AG08395 (cell line): ENCODE measurements around the gene GAPDH.
"Not testable (repeated sequence)": the region's sequence is repeated elsewhere in the genome, so short reads cannot be mapped to it uniquely, and the experiment has no call there.

Experiments used
- DNase-seq: peaks from one replicate; pipeline ENCODE4 v3.0.0; 2012; ENCODE audit warnings: mixed read lengths, low spot score

The GAPDH gene

DNA sequence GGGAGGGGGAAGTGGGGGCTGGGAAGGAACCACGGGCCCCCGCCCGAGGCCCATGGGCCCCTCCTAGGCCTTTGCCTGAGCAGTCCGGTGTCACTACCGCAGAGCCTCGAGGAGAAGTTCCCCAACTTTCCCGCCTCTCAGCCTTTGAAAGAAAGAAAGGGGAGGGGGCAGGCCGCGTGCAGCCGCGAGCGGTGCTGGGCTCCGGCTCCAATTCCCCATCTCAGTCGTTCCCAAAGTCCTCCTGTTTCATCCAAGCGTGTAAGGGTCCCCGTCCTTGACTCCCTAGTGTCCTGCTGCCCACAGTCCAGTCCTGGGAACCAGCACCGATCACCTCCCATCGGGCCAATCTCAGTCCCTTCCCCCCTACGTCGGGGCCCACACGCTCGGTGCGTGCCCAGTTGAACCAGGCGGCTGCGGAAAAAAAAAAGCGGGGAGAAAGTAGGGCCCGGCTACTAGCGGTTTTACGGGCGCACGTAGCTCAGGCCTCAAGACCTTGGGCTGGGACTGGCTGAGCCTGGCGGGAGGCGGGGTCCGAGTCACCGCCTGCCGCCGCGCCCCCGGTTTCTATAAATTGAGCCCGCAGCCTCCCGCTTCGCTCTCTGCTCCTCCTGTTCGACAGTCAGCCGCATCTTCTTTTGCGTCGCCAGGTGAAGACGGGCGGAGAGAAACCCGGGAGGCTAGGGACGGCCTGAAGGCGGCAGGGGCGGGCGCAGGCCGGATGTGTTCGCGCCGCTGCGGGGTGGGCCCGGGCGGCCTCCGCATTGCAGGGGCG lies at the start of gene GAPDH:
TSS of gene GAPDH (plus strand) at position 595 of the 772 bp plus-strand sequence. CDS start 316 bp downstream, outside the sequence.
- peak; percentile 92 for DNase-seq

DNA sequence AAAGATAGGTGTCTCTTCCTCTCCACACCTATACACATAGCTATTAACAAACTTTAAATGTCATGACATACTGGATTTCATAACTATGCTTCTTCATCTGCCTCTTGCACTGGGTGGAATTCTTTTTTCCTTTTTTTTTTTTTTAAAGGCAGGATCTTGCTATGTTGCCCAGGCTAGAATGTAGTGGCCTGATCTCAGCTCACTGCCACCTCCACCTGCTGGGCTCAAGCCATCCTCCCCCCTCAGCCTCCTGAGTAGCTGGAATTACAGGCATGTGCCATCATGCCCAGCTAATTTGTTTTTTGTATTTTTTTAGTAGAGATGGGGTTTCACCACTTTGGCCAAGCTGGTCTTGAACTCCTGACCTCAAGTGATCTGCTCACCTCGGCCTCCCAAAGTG lies 46.1 kb upstream of the GAPDH start:
- no peak for DNase-seq

DNA sequence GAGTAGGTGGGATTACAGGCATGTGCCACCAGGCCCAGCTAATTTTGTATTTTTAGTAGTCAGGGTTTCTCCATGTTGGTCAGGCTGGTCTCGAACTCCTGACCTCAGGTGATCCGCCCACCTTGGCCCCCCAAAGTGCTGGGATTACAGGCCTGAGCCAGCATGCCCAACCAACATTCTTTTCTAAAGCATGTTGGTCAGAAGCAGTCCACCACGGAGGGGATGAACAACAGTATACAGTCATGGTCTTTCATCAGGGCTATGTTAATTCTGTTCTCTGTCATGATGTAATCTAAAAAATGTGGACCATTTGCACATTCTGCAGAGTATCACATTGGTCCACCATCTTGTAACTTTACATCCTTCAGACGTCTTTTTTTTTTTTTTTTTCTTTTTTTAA lies 44.9 kb upstream of the GAPDH start:
- no peak for DNase-seq

DNA sequence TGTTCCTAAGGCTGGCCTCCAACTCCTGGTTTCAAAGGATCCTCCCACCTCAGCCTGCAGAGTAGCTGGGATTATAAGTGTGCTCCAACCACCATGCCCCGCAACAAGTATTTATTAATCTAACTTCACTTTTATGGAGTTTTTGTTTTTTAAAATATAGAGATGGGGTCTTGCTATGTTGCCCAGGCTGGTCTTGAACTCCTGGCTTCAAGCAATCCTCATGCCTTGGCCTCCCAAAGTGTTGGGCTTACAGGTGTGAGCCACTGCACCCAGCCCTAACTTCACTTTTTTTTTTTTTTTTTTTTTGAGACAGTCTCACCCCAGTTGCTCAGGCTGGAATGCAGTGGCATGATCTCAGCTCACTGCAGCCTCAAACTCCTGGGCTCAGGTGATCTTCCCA lies 43.6 kb upstream of the GAPDH start:
- not testable (repeated sequence) for DNase-seq

DNA sequence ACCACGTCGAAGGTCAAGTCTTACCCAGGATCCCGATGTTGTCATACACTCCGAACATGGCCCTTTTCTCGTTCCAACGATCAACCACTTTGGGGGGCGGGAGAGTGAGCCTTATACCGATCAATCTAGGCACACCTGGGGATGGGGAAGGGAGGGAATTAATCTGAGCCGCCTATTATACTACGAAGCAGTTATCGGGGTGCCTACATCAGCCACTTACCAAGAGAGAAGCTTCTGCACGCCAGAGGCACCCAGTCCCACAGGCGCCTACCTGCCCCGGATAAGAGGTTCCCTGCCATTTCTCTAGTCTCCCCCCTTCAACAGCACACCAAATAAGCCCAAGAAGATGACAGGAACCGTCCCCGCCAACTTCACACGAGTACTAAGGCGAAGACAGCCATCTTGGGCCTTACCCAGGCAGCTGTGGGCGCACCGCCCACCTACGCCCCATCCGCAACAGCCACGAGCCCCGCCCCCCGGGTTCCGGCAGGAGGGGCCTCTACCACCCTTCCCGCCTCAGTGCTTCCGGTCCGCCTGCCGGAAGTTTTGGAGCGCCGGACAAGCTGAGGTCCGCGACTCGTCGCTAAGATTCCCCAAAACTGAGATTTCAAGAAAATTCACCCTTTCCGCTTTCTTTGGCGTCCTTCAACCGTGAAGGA lies 41.4 kb upstream of the GAPDH start, which contains the start of gene MRPL51:
TSS of gene MRPL51 (minus strand) at position 425 of the 659 bp plus-strand sequence. CDS start at position 299, 126 bp downstream.
- DNase-seq: peak; percentile 97

DNA sequence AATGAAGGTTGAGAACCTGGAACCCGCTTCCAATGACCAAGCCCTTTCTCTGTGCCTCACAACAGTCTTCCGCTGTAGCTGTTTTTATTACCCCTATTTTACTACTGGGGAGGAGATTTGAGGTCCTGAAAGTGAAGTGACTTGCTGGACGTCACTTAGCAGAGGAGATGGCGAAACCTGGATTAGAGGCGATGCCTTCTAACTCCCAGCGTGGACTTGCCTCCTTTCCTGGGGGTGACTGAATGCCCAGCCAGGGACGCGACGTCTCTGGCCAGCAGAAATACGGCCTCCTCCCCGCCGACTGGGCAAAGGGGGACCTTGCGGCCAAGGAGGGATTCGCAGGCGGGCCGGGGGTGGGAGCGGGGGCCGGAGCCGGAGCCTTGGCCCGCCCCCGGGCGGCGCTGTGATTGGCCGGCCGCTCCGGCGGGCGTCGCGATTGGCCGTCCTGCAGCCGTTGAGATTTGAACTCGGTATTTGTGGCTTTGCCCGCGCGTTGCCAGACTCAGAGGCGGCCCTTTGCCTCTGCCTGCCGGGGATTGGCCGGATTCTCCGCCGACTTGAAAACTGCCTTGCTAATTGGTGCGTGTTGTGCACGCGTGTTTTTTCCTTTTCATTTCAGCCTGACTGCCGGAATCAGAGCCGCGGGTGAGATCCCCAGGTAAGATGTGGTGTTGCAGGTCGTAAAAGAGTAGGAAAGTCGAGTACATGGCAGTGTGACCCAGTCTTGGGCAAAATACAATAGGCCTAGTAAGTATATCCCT lies 40.6 kb upstream of the GAPDH start, which contains the start of gene NCAPD2:
TSS of gene NCAPD2 (plus strand) at position 606 of the 761 bp plus-strand sequence. CDS start 997 bp downstream, outside the sequence.
- DNase-seq: peak; percentile 99

DNA sequence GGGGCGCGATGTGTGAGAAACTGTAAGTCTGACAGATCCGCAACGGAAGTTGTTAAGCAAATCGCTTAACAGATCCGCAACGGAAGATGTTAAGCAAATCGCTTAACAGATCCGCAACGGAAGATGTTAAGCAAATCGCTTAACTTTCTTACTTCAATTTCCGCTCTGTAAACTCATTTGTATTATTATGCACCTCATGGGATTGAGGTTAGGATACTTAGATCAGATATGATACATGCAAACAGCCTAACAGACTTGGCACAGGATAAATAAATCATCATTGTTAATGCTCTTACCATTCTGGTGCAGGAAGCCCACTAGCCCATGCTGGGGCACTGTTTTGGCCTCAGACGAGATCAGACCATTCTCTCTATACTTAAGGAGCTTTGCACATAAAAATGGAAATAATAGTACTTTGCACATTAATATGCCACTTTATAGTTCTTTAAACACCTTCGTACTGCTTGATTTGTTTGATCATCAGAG lies 40.0 kb upstream of the GAPDH start:
- DNase-seq: no peak

DNA sequence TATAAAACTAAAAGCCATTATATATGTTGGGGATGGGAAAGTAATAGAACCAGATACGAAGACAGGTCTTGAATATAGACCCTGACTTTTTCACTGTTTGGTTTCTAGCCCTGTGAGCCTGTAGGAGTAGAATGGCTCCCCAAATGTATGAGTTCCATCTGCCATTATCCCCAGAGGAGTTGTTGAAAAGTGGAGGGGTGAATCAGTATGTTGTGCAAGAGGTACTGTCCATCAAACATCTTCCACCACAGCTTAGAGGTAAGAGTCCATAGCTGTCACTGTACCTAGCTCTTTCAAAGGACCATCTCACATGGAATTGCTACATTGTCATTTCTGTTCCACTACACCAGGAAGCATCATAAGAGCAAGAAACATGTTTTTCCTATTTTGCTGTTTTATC lies 39.3 kb upstream of the GAPDH start:
- no peak for DNase-seq

DNA sequence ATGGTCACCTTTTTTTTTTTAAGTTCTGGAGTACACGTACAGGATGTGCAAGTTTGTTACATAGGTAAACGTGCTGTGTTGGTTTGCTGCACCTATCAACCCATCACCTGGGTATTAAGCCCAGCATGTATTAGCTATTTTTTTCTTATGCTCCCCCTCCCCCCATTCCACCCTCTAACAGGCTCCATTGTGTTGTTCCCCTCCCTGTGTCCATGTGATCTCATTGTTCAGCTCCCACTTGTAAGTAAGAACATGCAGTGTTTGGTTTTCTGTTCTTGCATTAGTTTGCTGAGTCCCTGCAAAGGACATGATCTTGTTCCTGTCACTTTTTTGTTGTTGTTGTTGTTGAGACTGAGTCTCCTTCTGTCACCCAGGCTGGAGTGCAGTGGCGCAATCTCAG lies 37.0 kb upstream of the GAPDH start:
- not testable (repeated sequence) for DNase-seq

DNA sequence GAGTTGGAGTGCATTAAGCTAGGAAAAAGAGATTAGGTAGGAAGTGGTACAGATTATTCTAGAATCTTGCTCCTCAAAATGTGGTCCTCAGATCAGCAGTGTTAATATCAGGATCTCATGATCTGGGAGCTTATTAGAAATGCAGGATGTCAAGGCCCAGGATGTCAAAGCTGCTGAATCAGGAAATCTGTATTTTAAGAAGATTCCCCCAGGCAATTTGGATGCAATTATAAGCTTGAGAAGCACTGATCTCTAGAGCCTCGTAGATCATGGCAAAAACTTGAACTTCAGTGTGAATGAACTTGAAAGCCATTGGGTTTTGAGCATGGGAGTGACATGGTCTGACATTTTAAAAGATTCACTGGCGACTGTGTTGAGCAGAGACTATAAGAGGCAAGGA lies 33.9 kb upstream of the GAPDH start:
- DNase-seq: no peak

DNA sequence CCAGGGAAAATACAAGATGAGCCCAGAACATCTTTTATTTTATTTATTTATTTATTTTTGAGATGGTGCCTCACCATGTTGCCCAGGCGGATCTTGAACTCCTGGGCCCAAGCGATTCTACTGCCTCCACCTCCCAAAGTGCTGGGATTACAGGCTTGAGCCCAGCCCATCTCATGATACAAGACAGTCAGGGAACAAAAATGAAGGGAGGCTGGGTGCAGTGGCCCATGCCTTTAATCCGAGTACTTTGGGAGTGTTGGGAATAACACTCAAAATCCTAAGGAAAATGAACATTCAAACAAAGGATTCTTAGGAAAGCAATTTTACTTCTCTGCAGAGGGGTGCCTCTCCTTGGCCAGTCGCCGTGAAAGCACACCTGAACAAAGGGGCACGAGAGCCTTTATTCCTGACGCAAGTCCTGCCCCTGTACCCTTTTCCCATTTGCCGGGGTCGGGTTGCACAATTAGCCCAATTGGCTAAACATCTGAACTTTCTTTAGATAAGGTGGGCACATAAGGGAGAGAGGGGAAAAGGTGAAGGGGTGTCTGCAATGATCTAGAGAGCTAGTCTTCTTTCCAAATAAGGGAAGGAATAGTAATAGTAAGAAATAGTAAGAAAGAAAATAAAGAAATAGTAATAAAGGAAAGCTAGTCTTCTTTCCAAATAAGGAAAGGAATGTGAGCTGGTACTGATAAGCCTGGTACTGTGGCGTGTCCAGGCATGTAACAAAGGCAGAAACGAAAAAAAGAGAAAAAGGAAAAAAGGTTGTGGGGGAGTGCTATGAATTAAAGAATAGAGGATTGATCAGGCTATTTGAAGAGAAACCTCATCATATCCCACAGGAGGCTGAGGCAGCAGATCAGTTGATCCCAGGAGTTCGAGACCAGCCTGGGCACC lies 27.0 kb upstream of the GAPDH start:
- DNase-seq: no peak

DNA sequence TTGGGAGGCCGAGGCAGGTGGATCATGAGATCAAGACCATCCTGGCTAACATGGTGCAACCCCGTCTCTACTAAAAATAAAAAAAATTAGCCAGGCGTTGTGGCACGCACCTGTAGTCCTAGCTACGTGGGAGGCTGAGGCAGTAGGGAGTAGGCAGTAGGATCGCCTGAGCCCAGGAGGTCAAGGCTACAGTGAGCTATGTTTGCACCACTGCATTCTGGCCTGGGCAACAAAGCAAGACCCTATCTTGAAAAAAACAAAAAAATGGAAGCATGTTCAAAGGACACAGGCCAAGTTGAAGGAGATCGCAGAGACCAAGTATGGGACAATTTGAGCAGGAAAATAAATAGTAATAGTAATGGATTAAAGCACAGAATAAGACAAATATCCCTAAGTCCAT lies 26.2 kb upstream of the GAPDH start:
- DNase-seq: no peak

DNA sequence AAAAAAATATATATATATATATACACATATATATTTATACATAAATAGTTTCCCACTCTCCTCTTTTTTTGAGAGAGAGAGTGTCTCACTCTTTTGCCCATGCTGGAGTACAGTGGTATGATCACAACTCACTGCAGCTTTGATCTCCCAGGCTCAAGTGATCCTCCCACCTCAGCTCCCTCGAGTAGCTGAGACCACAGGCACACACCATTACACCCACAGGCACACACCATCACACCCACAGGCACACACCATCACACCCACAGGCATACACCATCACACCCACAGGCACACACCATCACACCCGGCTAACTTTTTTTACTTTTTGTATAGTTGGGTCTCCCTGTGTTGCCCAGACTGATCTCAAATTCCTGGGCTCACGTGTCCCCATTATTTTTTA lies 14.1 kb upstream of the GAPDH start:
- no peak for DNase-seq

DNA sequence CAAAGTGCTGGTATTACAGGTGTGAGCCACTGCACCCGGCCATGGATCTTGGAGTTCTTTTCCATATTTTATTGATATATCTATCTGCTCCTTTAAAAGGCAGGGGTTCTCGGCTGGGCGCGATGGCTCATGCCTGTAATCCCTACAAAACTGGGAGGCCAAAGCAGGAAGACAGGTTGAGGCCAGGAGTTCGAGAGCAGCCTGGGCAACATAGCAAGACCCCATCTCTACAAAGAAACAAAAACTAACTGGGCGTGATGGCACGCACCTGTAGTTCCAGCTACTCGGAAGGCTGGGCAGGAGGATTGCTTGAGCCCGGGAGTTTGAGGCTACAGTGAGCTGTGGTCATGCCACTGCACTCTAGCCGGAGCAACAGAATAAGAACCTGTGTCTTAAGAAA lies 12.1 kb upstream of the GAPDH start:
- no peak for DNase-seq

DNA sequence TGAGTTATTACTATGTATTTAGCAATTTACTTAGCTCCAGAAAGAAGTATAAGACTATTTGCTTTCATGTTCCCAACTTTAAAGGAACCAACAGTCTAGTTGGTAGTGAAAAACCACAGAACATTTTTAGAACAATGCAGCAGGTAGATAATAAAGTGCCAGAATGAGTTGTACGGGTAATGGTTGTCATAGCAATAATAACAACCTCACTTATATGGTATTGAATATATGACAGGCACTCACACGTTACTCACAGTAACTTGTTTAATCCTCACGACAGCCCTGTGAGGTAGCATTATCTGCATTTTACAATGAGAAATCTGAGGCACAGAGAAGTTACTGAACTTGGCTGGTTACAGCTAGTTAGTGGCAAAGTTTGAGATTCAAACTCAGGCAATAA lies 10.6 kb upstream of the GAPDH start:
- DNase-seq: no peak

DNA sequence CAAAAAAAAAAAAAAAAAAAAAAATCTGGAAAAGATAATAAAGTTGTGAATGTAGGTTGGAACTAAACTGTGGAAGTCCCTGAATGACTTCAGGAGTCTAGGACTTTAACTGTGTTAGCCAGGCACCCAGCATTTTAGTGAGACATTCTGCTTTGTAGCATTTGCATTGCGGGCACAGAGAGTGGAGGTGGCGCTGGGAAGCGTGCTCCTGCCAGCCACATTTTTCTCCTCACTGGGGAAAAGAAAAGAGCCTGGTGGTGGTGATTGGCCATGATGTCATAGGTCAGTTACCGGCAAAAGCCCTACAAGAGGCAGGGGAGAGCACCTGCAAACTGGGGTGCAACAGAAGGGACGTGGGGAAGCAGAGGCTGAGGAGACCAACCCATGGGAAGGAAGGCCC lies 9.7 kb upstream of the GAPDH start:
- no peak for DNase-seq

DNA sequence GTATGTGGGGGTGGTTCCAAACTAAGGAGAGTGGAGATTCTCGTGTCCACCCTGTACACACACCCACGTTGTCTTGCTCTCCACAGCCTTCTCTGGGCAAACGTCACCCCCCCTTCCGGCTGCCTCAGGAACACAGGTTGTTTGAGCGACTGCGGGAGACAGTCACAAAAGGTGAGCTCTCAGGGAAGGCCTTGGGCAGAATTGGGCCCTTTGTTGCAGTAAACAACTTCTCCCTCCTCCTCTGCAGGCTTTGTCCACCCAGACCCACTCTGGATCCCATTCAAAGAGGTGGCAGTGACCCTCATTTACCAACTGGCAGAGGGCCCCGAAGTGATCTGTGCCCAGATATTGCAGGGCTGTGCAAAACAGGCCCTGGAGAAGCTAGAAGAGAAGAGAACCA lies 8.1 kb upstream of the GAPDH start:
- no peak for DNase-seq

DNA sequence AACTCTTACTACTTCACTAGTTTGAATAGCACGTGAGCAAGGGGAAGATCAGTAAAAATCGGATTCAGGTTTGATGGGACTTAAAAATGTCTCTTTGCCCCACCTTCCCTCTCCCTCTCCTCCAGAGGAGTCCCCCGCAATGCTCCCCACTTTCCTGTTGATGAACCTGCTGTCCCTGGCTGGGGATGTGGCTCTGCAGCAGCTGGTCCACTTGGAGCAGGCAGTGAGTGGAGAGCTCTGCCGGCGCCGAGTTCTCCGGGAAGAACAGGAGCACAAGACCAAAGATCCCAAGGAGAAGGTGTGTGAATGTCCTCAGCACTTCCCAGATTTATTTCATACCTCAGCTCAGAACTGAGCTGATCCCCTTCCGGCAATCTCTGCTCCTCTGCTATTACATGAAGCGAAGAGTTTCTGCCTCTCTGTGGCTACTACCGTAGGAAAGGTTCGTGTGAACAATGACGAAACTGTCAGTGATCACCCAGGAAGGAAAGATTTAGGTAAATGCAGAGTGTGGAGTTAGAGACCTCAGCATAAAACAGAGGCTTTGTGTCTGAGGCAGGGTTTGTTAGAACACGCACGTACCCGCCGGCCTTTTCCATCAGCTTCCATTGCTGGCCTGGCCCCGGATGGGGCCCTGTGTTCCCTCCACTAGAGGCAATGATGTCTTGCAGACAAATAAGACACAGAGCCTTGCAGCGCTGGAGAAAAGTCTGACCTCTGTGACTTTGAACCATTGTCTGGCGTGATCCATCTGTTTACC lies 7.4 kb upstream of the GAPDH start:
- DNase-seq: no peak

DNA sequence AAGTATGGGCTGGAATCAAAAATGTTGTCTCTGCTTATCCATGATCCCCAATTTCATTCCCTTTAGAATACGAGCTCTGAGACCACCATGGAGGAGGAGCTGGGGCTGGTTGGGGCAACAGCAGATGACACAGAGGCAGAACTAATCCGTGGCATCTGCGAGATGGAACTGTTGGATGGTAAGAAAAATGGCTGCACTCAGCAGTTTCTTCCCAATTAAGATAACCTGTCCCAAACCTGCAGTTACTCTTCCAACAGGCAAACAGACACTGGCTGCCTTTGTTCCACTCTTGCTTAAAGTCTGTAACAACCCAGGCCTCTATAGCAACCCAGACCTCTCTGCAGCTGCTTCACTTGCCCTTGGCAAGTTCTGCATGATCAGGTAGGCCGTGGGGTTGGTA lies 6.6 kb upstream of the GAPDH start:
- DNase-seq: no peak

DNA sequence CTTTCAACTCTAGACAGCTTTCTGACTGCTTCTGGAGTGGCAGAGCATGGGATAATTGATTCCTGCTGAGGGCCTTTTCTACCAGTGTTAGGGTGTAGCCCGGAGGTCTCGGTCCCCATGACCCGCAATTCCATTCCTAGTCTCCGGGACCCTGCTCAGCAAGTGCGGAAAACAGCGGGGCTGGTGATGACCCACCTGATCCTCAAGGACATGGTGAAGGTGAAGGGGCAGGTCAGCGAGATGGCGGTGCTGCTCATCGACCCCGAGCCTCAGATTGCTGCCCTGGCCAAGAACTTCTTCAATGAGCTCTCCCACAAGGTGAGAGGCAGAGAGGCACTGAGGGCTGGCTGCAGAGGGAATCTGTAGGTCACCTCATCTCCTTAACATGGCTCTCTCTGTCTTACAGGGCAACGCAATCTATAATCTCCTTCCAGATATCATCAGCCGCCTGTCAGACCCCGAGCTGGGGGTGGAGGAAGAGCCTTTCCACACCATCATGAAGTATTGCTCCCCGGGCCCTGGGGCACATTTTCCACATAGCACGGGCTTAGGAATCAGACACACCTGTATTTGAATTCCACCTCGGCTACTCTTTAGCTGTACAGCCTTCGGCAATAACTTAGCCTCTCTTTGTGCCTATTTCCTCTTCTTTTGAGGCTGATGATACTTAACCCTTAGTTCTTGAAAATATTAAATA lies 5.6 kb upstream of the GAPDH start:
- no peak for DNase-seq
